Endothelial cell of umbilical vein (primary cell): ENCODE data around the gene FOSL2.

Experiments used
- CTCF ChIP-seq, 2 donors: IDR thresholded peaks; 1 replicate in 1 of 2; 2 replicates in 1 of 2; pipeline ENCODE4 v1.5.1; 2011; ENCODE audit warnings: low read length in 2 of 2, mild to moderate bottlenecking in 2 of 2, moderate library complexity in 2 of 2, control low read depth in 1 of 2, inconsistent platforms in 1 of 2, low read depth in 1 of 2; ENCODE audit not compliant: insufficient read depth in 1 of 2; ENCODE audit errors: extremely low read depth in 1 of 2
- EZH2 ChIP-seq: IDR thresholded peaks from 2 replicates; pipeline ENCODE4 v1.6.1; 2012; ENCODE audit warnings: borderline replicate concordance, low read depth, mild to moderate bottlenecking, moderate library complexity, low read length, inconsistent platforms; ENCODE audit not compliant: severe bottlenecking
- MYC ChIP-seq: IDR thresholded peaks from one replicate; pipeline ENCODE4 v1.6.1; 2011; ENCODE audit warnings: mild to moderate bottlenecking, low read depth, low read length

- TF ChIP-seq CTCF (IDR thresholded peaks at IDR 0.05; ENCODE audit: extremely low read depth in 1 of 2, insufficient read depth in 1 of 2, low read depth in 1 of 2, low read length in 2 of 2), result no peak
- TF ChIP-seq EZH2, result no peak
- no peak for TF ChIP-seq MYC
Observed at GRCh38 chr2:28463893-28464292, 71.2 kb downstream of the FOSL2 start.
